ENCODE measurements around the gene L3MBTL4. TPM values are rescaled to one million over a fixed set of nuclear protein-coding genes. Genes with fewer than 3 reads are reported as not detected.

The L3MBTL4 gene
- total RNA-seq, 1 experiment from 2014 or later, result not detected

- ATAC-seq (no peak), DNase-seq (ENCODE audit: low read depth, low spot score) (no peak)
- Histone ChIP-seq H3K4me3 (replicated peaks in 1 of 2; ENCODE audit: low read depth in 1 of 2, low read length in 2 of 2) (no peak overlapping the region), H3K4me1 (ENCODE audit: control insufficient read depth in 1 of 2, insufficient read depth in 2 of 2, low read length in 2 of 2) (no peaks in the 10 kb centered on the region), H3K79me2 (ENCODE audit: insufficient read depth, low read length) (no peaks in the 10 kb centered on the region), H3K9me2 (ENCODE audit: insufficient read depth) (no peaks in the 10 kb centered on the region), H3K27ac (ENCODE audit: low read depth, low read length) (no peak overlapping the region), H4K20me1 (ENCODE audit: insufficient read depth) (no peaks in the 10 kb centered on the region), H3K9ac (ENCODE audit: low read length) (no peak overlapping the region), H3K27me3 (ENCODE audit: insufficient read depth, low read length) (no peaks in the 10 kb centered on the region), H3K9me3 (ENCODE audit: control insufficient read depth in 1 of 2, insufficient read depth in 1 of 2, low read depth in 1 of 2, low read length in 2 of 2) (peaks cover 7 to 22% of the 10 kb centered on the region in 2 experiments; a peak in 2 of 4 replicates), H2AFZ (ENCODE audit: low read depth, low read length, poor library complexity, severe bottlenecking) (no peak overlapping the region), H3K4me2 (ENCODE audit: low read length) (no peak overlapping the region), H3K36me3 (ENCODE audit: control insufficient read depth in 1 of 2, insufficient read depth in 2 of 2, low read length in 2 of 2) (no peaks in the 10 kb centered on the region)
- intact Hi-C loops (cut with micrococcal nuclease), result no loop called here
- TF ChIP-seq ATF3 (IDR thresholded peaks at IDR 0.05) (no peak), POLR2AphosphoS5 (IDR thresholded peaks at IDR 0.05; ENCODE audit: low read depth, low read length) (no peak)
- CTCF ChIA-PET, result no interaction called here
- no TSS peak for BruUV-seq (replicated peaks)
- POLR2A ChIA-PET, result no interaction called here
- RAD21 ChIA-PET (ENCODE audit: low non-redundant PET in 1 of 2, low total read pairs in 2 of 2, uncharacterized antibody in 2 of 2, unreplicated experiment in 2 of 2), result no interaction called here
These were observed 437.7 kb downstream of the L3MBTL4 start for GRCh38 chr18:5977022-5977421.

DNA sequence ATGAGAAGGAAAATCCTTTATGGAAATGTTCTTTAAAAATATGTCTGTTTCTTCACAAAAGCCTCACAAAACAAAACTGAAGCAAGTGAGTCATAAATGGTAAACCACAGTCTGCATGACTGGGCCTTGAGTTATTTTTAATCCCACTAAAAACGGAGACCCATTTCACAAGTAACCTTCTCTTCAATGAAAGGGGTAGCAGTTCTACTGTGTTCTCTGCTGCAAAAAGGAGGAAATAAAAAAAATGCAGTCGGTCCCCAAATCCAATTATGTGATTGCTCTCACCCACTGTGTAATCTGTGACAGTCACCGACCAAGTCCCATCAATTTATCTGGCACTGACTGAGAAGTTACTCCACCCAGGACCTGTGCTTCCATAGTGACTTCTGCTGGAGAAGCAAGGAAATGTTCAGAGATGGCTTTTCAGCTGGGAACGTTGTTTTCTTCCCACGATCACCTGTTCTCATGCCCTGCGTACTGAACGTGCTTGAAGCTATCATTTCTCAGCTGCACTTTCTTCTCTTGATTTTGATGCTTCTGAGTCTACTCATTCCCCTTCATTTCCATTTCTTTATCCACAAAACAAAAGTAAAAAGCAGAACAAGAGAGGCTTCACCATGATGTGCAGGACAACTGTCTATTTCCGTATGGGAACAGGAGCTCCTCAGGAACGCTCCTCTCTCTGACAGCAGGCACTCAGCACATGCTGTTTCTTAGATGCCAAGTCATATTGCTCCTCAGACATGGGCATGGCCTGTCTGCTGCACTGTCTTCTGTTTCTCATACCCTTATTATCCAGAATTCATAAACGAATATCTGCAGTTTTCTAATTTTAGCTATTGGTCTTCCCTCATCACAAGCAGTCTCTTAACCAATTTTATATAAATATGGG lies 439.4 kb downstream of the L3MBTL4 start:
- Histone ChIP-seq H3K4me3 (replicated peaks in 1 of 2; ENCODE audit: low read depth in 1 of 2, low read length in 2 of 2) (no peak overlapping the region), H3K9me2 (ENCODE audit: insufficient read depth) (no peaks in the 10 kb centered on the region), H3K36me3 (ENCODE audit: control insufficient read depth in 1 of 2, insufficient read depth in 2 of 2, low read length in 2 of 2) (no peaks in the 10 kb centered on the region), H3K4me2 (ENCODE audit: low read length) (no peak overlapping the region), H3K4me1 (ENCODE audit: control insufficient read depth in 1 of 2, insufficient read depth in 2 of 2, low read length in 2 of 2) (no peaks in the 10 kb centered on the region), H3K9me3 (ENCODE audit: control insufficient read depth in 1 of 2, insufficient read depth in 1 of 2, low read depth in 1 of 2, low read length in 2 of 2) (peaks cover 9 to 16% of the 10 kb centered on the region in 2 experiments; a peak in 2 of 4 replicates), H3K9ac (ENCODE audit: low read length) (no peak overlapping the region), H3K27me3 (ENCODE audit: insufficient read depth, low read length) (no peaks in the 10 kb centered on the region), H2AFZ (ENCODE audit: low read depth, low read length, poor library complexity, severe bottlenecking) (no peak overlapping the region), H3K27ac (ENCODE audit: low read depth, low read length) (no peak overlapping the region), H4K20me1 (ENCODE audit: insufficient read depth) (no peaks in the 10 kb centered on the region), H3K79me2 (ENCODE audit: insufficient read depth, low read length) (no peaks in the 10 kb centered on the region)
- POLR2A ChIA-PET, result no interaction called here
- ATAC-seq (no peak), DNase-seq (ENCODE audit: low read depth, low spot score) (no peak)
- intact Hi-C loops (cut with micrococcal nuclease), result no loop called here
- TF ChIP-seq FOSL1 (IDR thresholded peaks at IDR 0.05; ENCODE audit: low read depth) (no peak), CEBPB (IDR thresholded peaks at IDR 0.05; ENCODE audit: low read depth) (no peak), ATF3 (IDR thresholded peaks at IDR 0.05) (no peak), CBX3 (IDR thresholded peaks at IDR 0.05; ENCODE audit: low read depth) (no peak), ELF1 (IDR thresholded peaks at IDR 0.05; ENCODE audit: borderline replicate concordance, low read depth) (no peak), YY1 (IDR thresholded peaks at IDR 0.05; ENCODE audit: extremely low read depth, insufficient replicate concordance, low read depth, low read length) (no peak), MAX (IDR thresholded peaks at IDR 0.05) (no peak), SIN3A (IDR thresholded peaks at IDR 0.05; ENCODE audit: low read depth) (no peak), EGR1 (IDR thresholded peaks at IDR 0.05; ENCODE audit: low read depth) (no peak), EZH2phosphoT487 (IDR thresholded peaks at IDR 0.05; ENCODE audit: borderline replicate concordance) (no peak), CTCF (IDR thresholded peaks at IDR 0.05 in 2 of 3, conservative IDR thresholded peaks at IDR 0.05 in 1 of 3; ENCODE audit: borderline replicate concordance in 1 of 3, insufficient read depth in 1 of 3, low read depth in 2 of 3, low read length in 2 of 3) (no peak), REST (IDR thresholded peaks at IDR 0.05; ENCODE audit: low read depth) (no peak)
- RAD21 ChIA-PET (ENCODE audit: low non-redundant PET in 1 of 2, low total read pairs in 2 of 2, uncharacterized antibody in 2 of 2, unreplicated experiment in 2 of 2), result no interaction called here
- no TSS peak for BruUV-seq (replicated peaks)
- CTCF ChIA-PET, result no interaction called here
